ENCODE data around the gene MZB1.
A peak's percentile ranks its signal among the peaks of the same experiment; 100 is the strongest.
"Not testable (repeated sequence)": the region's sequence is repeated elsewhere in the genome, so short reads cannot be mapped to it uniquely, and the experiment has no call there.

MZB1 gene

DNA sequence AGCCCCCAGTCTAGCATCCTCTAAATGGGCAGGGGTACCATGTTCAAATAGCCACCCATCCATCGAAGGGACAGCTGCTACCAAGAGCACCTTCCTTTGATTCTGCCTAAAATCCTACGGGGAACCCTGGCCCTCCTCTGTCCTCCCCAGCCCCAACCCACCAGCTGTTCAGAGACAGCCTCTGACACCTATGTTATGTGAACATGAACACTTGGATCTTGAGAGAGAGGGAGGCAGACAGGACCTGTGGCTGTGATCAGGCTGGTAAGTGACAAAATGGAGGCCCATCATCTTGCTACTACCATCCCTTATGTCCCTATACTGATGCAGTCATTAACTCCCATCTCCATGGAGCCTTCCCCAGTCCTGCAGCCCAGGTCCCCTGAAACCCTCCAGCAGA lies 14.8 kb downstream of the MZB1 start:
- DNase-seq (ENCODE audit: low read depth) = no peak

DNA sequence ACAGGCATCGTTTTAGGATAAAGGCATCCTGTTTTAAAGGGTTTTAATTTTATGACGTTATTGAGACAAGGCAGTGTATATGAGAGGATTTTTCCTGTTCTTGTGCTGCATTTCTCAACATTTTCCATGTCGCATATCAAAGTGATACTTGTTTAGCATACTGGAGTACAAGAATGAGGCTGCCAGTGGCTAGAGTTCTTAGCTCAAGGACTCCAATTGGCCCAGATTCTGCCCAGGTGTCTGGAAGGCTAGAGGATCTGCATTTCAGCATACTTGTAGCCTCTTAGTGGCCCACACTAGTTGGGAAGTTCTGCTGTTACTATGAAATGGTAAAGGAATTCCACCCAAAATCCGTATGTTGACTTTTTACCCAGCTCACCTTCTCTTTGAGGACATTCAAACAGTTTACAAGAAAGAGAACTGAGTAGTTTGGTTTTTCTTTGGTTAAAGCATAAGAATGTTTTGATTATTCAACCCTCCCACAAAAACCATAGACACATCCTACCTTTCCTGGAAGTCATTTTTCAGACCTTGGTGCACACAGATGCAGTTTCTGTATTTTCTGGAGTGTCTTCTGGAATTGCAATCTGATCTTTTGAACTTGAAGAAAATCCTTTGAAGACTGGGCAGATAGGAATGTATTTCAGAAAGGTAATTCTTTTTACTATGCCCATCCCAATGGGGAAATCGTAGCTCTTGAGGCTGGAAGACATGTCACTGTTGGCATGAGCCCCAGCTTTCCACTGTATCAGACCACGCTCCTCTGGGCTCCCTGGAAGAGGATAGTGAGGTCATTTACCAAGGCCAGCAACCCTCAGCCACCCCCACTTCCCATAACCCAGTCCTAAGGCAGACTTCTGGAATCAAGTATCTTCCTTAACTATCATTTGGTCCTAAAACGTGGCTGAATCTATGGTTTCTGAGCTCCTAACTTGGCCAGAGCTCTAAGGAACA lies 18.0 kb downstream of the MZB1 start:
- peak; percentile 53 for DNase-seq (ENCODE audit: low read depth)

DNA sequence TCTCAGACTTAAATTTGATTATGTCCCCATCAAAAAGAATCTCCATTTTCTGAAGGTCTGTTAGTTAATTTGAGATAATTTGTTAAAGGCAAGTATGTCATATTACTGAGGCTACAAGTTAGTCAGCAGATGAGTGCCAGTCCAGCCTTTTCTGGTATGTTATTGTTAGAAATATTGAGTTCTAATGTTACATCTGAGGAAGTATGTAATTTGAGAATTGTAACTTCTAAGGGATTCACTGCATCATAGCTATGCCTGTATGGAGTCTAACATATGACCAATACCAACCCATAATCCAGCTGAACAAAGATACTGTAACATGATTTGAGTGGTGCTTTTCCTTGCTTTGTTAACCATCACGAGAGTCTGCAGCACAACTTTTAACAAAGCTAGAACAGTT lies 20.5 kb downstream of the MZB1 start:
- DNase-seq (ENCODE audit: low read depth) = no peak

- peak; percentile 13 for DNase-seq (ENCODE audit: low read depth)
These were observed 21.1 kb downstream of the MZB1 start for GRCh38 chr5:139368613-139369012.

DNA sequence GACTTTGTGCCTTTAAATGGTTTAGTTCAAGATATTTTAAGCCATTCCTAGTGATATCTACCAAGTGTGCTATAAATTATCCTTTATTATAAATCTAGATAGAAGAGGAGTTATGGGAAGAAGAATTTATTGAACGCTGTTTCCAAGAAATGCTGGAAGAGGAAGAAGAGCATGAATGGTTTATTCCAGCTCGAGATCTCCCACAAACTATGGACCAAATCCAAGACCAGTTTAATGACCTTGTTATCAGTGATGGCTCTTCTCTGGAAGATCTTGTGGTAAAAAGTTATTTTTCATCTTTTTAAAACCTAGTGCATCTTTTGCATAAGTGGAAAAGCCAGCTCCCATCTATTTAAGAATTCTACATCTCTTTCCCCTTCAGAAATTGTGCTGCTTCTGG lies 25.2 kb downstream of the MZB1 start:
- peak; percentile 65 for DNase-seq (ENCODE audit: low read depth)

GRCh38 chr5:139363937-139364336 lies 25.8 kb downstream of the MZB1 start:
- peak; percentile 30 for DNase-seq (ENCODE audit: low read depth)

DNA sequence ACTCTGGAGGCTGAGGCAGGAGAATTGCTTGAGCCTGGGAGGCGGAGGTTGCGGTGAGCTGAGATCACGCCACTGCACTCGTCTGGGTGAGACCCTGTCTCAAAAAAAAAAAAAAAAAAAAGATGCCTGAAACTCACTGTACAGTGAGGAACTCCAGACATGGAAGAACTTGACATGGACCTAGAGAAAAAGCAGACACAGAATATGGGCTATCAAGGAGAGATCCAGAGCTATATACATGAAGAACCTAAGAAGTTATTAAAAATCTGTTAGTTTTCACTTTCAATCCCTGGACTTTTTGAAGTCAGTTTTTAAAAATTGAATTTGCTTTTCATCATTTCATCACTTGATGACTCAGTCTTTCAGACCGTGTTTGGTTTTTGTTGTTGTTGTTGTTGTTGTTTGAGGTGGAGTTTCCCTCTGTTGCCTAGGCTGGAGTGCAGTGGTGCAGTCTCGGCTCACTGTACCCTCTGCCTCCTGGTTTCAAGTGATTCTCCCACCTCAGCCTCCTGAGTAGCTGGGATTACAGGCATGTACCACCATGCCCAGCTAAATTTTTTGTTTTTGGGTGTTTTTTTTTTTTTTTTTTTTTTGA lies 27.8 kb downstream of the MZB1 start:
- DNase-seq (ENCODE audit: low read depth) = peak; percentile 20

- no peak for DNase-seq (ENCODE audit: low read depth)
These were observed 29.3 kb downstream of the MZB1 start for GRCh38 chr5:139360384-139360783.

DNA sequence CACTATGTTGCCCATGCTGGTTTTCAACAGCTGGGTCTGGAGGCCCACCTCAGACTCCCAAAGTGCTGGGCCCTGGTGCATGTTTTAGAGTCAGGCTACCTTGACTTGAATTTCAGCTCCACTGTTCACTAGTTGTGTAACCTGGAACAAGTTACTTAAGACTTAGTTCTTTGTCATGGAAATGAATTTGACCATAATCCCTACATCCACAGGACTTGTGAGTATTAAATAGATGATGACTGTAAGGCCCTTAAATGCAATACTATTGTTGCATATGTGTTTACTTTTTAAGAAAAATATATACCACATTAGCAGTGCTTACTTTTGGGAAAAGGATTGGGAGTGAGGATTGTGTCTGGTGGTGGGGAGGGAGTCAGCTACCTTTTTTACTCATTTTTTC lies 31.6 kb downstream of the MZB1 start:
- peak; percentile 51 for DNase-seq (ENCODE audit: low read depth)

DNA sequence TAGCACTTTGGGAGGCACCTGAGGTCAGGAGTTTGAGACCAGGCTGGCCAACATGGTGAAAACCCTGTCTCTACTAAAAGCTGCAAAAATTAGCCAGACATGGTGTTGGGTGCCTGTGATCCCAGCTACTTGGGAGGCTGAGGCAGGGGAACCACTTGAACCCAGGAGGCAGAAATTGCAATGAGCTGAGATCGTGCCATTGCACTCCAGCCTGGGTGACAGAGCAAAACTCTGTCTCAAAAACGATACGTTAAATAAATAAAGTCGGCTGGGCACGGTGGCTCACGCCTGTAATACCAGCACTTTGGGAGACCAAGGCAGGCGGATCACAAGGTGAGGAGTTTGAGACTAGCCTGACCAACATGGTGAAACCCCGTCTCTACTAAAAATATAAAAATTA lies 33.8 kb downstream of the MZB1 start:
- DNase-seq (ENCODE audit: low read depth) = not testable (repeated sequence)

- no peak for DNase-seq (ENCODE audit: low read depth)
These were observed 35.5 kb downstream of the MZB1 start for GRCh38 chr5:139354186-139354585.

DNA sequence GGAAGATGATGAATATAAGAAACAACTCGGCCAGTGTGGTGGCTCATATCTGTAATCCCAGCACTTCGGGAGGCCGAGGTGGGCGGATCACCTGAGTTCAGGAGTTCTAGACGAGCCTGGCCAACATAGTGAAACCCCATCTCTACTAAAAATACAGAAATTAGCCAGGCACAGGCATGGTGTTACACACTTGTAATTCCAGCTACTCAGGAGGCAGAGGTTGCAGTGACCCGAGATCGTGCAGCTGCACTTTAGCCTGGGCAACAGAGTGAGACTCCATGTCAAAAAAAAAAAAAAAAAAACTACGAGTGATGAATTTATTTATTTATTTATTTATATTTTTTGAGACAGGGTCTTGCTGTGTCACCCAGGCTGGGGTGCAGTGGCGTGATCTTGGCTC lies 41.9 kb downstream of the MZB1 start:
- not testable (repeated sequence) for DNase-seq (ENCODE audit: low read depth)

DNA sequence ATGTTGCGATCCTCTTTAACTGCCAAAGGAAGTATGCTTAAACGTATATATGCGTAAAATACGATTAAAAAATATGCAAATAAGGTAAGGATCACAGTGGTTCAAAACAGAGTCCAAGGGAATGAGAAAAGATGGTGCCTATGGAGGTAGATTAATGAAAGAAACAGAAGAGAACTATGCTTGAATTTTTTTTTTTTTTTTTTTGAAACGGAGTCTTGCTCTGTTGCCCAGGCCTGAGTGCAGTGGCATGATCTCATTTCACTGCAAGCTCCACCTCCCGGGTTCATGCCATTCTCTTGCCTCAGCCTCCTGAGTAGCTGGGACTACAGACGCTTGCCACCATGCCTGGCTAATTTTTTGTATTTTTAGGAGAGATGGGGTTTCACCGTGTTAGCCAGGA lies 44.3 kb downstream of the MZB1 start:
- DNase-seq (ENCODE audit: low read depth) = not testable (repeated sequence)

GRCh38 chr5:139344177-139344576 lies 45.5 kb downstream of the MZB1 start:
- no peak for DNase-seq (ENCODE audit: low read depth)

- no peak for DNase-seq (ENCODE audit: low read depth)
These were observed 46.2 kb downstream of the MZB1 start for GRCh38 chr5:139343476-139343875.

- DNase-seq (ENCODE audit: low read depth) = no peak
These were observed 47.3 kb downstream of the MZB1 start for GRCh38 chr5:139342423-139342723.

DNA sequence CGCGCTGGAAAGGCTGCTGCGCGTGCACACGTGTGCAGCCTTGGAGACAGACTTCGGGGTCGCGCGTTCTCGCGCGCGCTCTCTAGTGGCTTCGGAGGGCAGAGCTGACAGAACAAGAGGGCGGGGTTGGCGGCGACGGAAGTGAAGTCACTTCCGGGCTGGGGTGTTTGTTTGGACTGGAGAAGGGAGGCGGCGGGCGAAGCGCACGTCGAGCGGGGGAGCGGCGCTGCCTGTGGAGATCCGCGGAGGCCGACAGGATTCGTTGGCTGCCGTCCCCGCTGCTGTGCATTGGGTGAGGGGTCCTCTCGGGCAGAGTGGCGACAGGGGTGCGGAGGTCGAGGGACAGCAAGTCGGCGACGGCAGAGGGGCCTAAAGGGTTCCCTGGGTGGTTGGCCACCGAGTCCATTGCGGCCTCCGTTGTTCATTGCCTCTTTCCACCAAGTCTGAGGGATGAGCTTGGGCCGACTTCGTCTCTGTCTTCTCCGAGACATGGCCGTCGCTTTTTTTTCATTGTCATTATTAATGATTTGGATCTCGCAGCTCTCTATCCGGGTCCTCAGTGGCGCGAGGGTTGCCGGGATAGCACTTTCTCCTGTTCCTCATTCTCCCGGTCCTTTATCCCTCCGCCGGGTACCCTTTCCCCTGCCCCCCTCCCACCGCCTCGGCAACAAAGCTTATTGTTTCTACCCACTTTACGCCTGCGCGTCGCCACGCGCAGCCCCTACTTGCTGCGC lies 47.9 kb downstream of the MZB1 start, which contains the start of gene PAIP2:
Gene PAIP2, plus strand, starts transcription at position 166 of the 734 bp plus-strand sequence. CDS start 21,931 bp downstream, outside the sequence.
- peak; percentile 96 for DNase-seq (ENCODE audit: low read depth)

GRCh38 chr5:139341187-139341688 lies 48.5 kb downstream of the MZB1 start:
- DNase-seq (ENCODE audit: low read depth) = no peak

- DNase-seq (ENCODE audit: low read depth) = peak; percentile 38
These were observed 49.7 kb downstream of the MZB1 start for GRCh38 chr5:139340051-139340450.
